OCI-M2 (cell line): ENCODE data around the gene CDHR2.

Experiments used
- DNase-seq: peaks from one replicate; lab custom pipeline; 2025; ENCODE audit not compliant: unreplicated experiment; lab: John Stamatoyannopoulos, UW

Gene CDHR2

GRCh38 chr5:176548967-176549444 lies at the start of gene CDHR2:
Gene CDHR2, plus strand, starts transcription at chr5:176549342. Its CDS starts 16,011 bp downstream, at chr5:176565353.
- no peak for DNase-seq

- DNase-seq: no peak
Measured at GRCh38 chr5:176500511-176500910, 48.6 kb upstream of the CDHR2 start.

GRCh38 chr5:176501333-176501732 lies 47.8 kb upstream of the CDHR2 start:
- no peak for DNase-seq

- DNase-seq: no peak
Measured at GRCh38 chr5:176503496-176503895, 45.6 kb upstream of the CDHR2 start.

GRCh38 chr5:176507911-176508310 lies 41.2 kb upstream of the CDHR2 start:
- DNase-seq: no peak

- DNase-seq: no peak
Measured at GRCh38 chr5:176508603-176509002, 40.5 kb upstream of the CDHR2 start.

- no peak for DNase-seq
Measured at GRCh38 chr5:176513788-176514187, 35.4 kb upstream of the CDHR2 start.

- no peak for DNase-seq
Measured at GRCh38 chr5:176514244-176514950, 34.7 kb upstream of the CDHR2 start.

- no peak for DNase-seq
Measured at GRCh38 chr5:176515396-176515795, 33.7 kb upstream of the CDHR2 start.

GRCh38 chr5:176517053-176517661 lies 32.0 kb upstream of the CDHR2 start:
- DNase-seq: no peak

- no peak for DNase-seq
Measured at GRCh38 chr5:176519810-176520720, 29.1 kb upstream of the CDHR2 start.

GRCh38 chr5:176521286-176521685 lies 27.9 kb upstream of the CDHR2 start:
- no peak for DNase-seq

- no peak for DNase-seq
Measured at GRCh38 chr5:176521699-176522263, 27.4 kb upstream of the CDHR2 start.

GRCh38 chr5:176524138-176524537 lies 25.0 kb upstream of the CDHR2 start:
- no peak for DNase-seq

GRCh38 chr5:176524987-176525386 lies 24.2 kb upstream of the CDHR2 start:
- DNase-seq: no peak

GRCh38 chr5:176525677-176526076 lies 23.5 kb upstream of the CDHR2 start:
- DNase-seq: no peak

- no peak for DNase-seq
Measured at GRCh38 chr5:176526462-176526861, 22.7 kb upstream of the CDHR2 start.

GRCh38 chr5:176527246-176528222 lies 21.6 kb upstream of the CDHR2 start:
- DNase-seq: no peak

- no peak for DNase-seq
Measured at GRCh38 chr5:176528301-176528700, 20.8 kb upstream of the CDHR2 start.

- DNase-seq: no peak
Measured at GRCh38 chr5:176528761-176529115, 20.4 kb upstream of the CDHR2 start.
